GM19467 (cell line): ENCODE data around the gene HEYL.
A peak's percentile ranks its signal among the peaks of the same experiment; 100 is the strongest.

Experiments
- ATAC-seq: cut with Tn5 transposase; IDR thresholded peaks from one replicate; pipeline ENCODE4 v1.9.1; 2021; ENCODE audit warnings: mild to moderate bottlenecking, moderate library complexity; ENCODE audit not compliant: unreplicated experiment

The HEYL gene

GRCh38 chr1:39668111-39668510 is 28.7 kb upstream of the HEYL start:
- ATAC-seq, result no peak

GRCh38 chr1:39666772-39667171 is 27.3 kb upstream of the HEYL start:
- ATAC-seq, result peak; percentile 57

- ATAC-seq, result no peak
Observed at GRCh38 chr1:39663559-39663958, 24.1 kb upstream of the HEYL start.

- ATAC-seq, result no peak
Observed at GRCh38 chr1:39662861-39663260, 23.4 kb upstream of the HEYL start.

- ATAC-seq, result no peak
Observed at GRCh38 chr1:39659538-39659937, 20.1 kb upstream of the HEYL start.

- ATAC-seq, result no peak
Observed at GRCh38 chr1:39659110-39659509, 19.7 kb upstream of the HEYL start.

- ATAC-seq, result no peak
Observed at GRCh38 chr1:39657923-39658485, 18.6 kb upstream of the HEYL start.

- no peak for ATAC-seq
Observed at GRCh38 chr1:39657402-39657801, 18.0 kb upstream of the HEYL start.

GRCh38 chr1:39656391-39656790 is 16.9 kb upstream of the HEYL start:
- no peak for ATAC-seq

GRCh38 chr1:39655578-39656268 is 16.3 kb upstream of the HEYL start:
- ATAC-seq, result no peak

GRCh38 chr1:39654291-39654690 is 14.8 kb upstream of the HEYL start:
- ATAC-seq, result no peak

GRCh38 chr1:39653546-39654031 is 14.1 kb upstream of the HEYL start:
- ATAC-seq, result no peak

- no peak for ATAC-seq
Observed at GRCh38 chr1:39652554-39652953, 13.1 kb upstream of the HEYL start.

- no peak for ATAC-seq
Observed at GRCh38 chr1:39652105-39652504, 12.7 kb upstream of the HEYL start.

GRCh38 chr1:39650431-39650830 is 11.0 kb upstream of the HEYL start:
- ATAC-seq, result no peak

GRCh38 chr1:39649636-39650185 is 10.3 kb upstream of the HEYL start:
- ATAC-seq, result no peak

- ATAC-seq, result no peak
Observed at GRCh38 chr1:39648496-39648895, 9.1 kb upstream of the HEYL start.

GRCh38 chr1:39647247-39647646 is 7.8 kb upstream of the HEYL start:
- ATAC-seq, result no peak

GRCh38 chr1:39646232-39647081 is 7.0 kb upstream of the HEYL start:
- ATAC-seq, result no peak

GRCh38 chr1:39645411-39646043 is 6.1 kb upstream of the HEYL start:
- ATAC-seq, result no peak

GRCh38 chr1:39643705-39644104 is 4.3 kb upstream of the HEYL start:
- no peak for ATAC-seq
